ENCODE results near the gene TRIM47. TPM values are rescaled to one million over a fixed set of nuclear protein-coding genes. Genes with fewer than 3 reads are reported as not detected.
A peak's percentile ranks its signal among the peaks of the same experiment; 100 is the strongest.

The TRIM47 gene
- total and polyA plus RNA-seq, 2 of the 13 experiments (the other 11 are each of a cell fraction or from before 2014, with no cell fraction given) = 33.5 to 82.0 TPM

DNA sequence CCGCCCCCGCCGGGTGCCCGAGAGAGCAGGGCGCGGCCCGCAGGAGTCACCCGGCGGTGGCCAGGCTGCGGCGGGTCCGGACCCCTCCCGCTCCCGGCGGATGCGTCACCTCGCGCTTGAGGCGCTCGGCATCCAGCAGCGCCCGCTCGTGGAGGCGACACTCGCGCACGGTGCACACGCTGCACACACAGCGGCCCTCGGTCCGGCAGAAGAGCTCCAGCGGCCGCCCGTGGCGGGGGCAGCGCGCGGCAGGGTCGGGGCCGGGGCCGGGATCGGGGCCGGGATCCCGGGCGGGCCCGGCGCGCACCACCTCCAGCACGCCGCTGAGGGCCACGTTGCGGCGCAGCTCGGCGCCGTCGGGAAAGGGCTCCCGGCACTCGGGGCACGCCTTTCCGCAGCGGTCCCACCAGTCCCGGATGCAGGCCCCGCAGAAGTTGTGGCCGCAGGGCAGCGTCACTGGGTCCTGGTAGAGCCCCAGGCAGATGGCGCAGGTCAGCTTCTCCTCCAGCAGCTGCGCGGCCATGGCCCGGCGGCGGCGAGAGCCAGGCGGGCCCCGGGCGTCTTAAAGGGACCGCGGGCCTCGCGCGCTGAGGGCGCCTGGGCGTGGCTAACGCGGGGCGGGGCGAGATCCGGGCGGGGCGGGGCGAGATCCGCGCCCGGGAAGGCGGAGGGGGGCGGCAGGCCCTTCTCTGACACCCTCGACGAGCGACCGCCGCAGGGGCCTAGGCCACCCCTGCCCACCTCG lies 18.2 kb upstream of the TRIM47 start, which contains the start of gene TRIM65 (continued):
- TF ChIP-seq SETDB1 (CRISPR knock-in tag; IDR thresholded peaks at IDR 0.05; ENCODE audit: borderline replicate concordance) (no peak), ZFP82 (CRISPR knock-in tag; IDR thresholded peaks at IDR 0.05; ENCODE audit: borderline replicate concordance) (no peak; the same call in 1 of the 2 replicates), KLF12 (CRISPR knock-in tag; IDR thresholded peaks at IDR 0.05; ENCODE audit: borderline replicate concordance) (peak; percentile 43; the same call in 1 of the 2 replicates), ZNF672 (CRISPR knock-in tag; IDR thresholded peaks at IDR 0.05) (peak; percentile 84; the same call in 1 of the 2 replicates), ATRX (CRISPR knock-in tag; IDR thresholded peaks at IDR 0.05; ENCODE audit: borderline replicate concordance) (no peak), IRF9 (CRISPR knock-in tag; IDR thresholded peaks at IDR 0.05; ENCODE audit: borderline replicate concordance) (peak; percentile 89), ISX (CRISPR knock-in tag; conservative IDR thresholded peaks at IDR 0.05) (no peak), GPBP1L1 (CRISPR knock-in tag; IDR thresholded peaks at IDR 0.05) (no peak), MED1 (CRISPR knock-in tag; IDR thresholded peaks at IDR 0.05) (no peak), CCAR2 (optimal IDR thresholded peaks at IDR 0.05; ENCODE audit: low read depth, low read length) (no peak), SNAPC4 (CRISPR knock-in tag; IDR thresholded peaks at IDR 0.05) (no peak), ZNF75D (CRISPR knock-in tag; IDR thresholded peaks at IDR 0.05; ENCODE audit: borderline replicate concordance) (no peak), ISL2 (CRISPR knock-in tag; IDR thresholded peaks at IDR 0.05) (peak; percentile 53), MEIS1 (CRISPR knock-in tag; IDR thresholded peaks at IDR 0.05; ENCODE audit: borderline replicate concordance) (no peak; the same call in 1 of the 2 replicates), BRD4 (CRISPR knock-in tag; IDR thresholded peaks at IDR 0.05) (peak; percentile 85; the same call in 1 of the 2 replicates)
- TF ChIP-seq, protein P1, sequence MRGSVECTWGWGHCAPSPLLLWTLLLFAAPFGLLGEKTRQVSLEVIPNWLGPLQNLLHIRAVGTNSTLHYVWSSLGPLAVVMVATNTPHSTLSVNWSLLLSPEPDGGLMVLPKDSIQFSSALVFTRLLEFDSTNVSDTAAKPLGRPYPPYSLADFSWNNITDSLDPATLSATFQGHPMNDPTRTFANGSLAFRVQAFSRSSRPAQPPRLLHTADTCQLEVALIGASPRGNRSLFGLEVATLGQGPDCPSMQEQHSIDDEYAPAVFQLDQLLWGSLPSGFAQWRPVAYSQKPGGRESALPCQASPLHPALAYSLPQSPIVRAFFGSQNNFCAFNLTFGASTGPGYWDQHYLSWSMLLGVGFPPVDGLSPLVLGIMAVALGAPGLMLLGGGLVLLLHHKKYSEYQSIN (CRISPR knock-in tag; IDR thresholded peaks at IDR 0.05; ENCODE audit: borderline replicate concordance) = no peak
- TF ChIP-seq, protein P2, sequence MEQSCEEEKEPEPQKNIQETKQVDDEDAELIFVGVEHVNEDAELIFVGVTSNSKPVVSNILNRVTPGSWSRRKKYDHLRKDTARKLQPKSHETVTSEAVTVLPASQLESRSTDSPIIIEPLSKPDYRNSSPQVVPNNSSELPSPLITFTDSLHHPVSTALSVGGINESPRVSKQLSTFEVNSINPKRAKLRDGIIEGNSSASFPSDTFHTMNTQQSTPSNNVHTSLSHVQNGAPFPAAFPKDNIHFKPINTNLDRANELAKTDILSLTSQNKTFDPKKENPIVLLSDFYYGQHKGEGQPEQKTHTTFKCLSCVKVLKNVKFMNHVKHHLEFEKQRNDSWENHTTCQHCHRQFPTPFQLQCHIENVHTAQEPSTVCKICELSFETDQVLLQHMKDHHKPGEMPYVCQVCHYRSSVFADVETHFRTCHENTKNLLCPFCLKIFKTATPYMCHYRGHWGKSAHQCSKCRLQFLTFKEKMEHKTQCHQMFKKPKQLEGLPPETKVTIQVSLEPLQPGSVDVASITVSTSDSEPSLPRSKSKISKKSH (CRISPR knock-in tag; IDR thresholded peaks at IDR 0.05; ENCODE audit: borderline replicate concordance) = no peak; the same call in none of the 2 replicates
- TF ChIP-seq, protein P3, sequence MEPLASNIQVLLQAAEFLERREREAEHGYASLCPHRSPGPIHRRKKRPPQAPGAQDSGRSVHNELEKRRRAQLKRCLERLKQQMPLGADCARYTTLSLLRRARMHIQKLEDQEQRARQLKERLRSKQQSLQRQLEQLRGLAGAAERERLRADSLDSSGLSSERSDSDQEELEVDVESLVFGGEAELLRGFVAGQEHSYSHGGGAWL (CRISPR knock-in tag; IDR thresholded peaks at IDR 0.05) = peak; percentile 67; the same call in 1 of the 2 replicates

Measured in HepG2 (cell line).